ENCODE measurements around the gene CAD. TPM values are rescaled to one million over a fixed set of nuclear protein-coding genes. Genes with fewer than 3 reads are reported as not detected.

Gene CAD
- total RNA-seq, 1 donor from 2014 or later: 28.8 TPM

DNA sequence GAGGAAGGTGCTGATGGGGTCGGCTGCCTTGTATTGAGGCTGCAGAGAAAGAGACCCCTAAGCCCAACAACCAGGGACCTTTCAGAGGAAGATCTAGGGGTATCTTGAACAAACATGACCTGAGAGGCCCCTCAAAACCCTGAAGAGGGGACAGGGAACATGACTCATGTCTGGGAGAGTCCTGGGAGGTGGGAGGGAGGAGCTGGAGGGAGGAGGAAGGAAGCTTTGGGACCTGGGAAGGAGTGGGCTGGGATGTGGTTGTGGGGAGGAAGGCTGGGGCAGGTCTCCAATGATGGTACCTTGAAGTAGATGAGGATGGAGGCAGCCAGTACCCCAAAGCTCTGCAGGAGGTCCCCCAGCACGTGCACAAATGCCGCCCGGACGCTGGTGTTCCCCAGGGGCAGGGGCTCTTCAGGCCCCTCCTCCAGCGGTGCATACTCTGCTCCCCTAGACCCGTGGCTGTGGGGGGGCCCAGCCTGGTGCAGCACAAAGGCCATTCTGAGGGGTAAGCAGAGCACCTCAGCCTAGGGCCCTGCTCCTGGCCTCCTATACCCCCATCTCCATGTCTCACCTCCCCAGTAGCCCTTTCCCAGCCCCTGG, 39.8 kb downstream of the CAD start:
- intact Hi-C loops (cut with DNase I): no loop called here
- Histone ChIP-seq H3K4me3 (no peak overlapping the region), H3K4me1 (no peaks in the 10 kb centered on the region), H3K9me3 (no peaks in the 10 kb centered on the region), H3K27me3 (ENCODE audit: low read depth) (peaks cover 66% of the 10 kb centered on the region), H3K27ac (no peak overlapping the region), H3K36me3 (no peaks in the 10 kb centered on the region)
- ATAC-seq (no peak), DNase-seq (no peak)
- TF ChIP-seq, protein P1, sequence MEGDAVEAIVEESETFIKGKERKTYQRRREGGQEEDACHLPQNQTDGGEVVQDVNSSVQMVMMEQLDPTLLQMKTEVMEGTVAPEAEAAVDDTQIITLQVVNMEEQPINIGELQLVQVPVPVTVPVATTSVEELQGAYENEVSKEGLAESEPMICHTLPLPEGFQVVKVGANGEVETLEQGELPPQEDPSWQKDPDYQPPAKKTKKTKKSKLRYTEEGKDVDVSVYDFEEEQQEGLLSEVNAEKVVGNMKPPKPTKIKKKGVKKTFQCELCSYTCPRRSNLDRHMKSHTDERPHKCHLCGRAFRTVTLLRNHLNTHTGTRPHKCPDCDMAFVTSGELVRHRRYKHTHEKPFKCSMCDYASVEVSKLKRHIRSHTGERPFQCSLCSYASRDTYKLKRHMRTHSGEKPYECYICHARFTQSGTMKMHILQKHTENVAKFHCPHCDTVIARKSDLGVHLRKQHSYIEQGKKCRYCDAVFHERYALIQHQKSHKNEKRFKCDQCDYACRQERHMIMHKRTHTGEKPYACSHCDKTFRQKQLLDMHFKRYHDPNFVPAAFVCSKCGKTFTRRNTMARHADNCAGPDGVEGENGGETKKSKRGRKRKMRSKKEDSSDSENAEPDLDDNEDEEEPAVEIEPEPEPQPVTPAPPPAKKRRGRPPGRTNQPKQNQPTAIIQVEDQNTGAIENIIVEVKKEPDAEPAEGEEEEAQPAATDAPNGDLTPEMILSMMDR (IDR thresholded peaks at IDR 0.05): no peak

DNA sequence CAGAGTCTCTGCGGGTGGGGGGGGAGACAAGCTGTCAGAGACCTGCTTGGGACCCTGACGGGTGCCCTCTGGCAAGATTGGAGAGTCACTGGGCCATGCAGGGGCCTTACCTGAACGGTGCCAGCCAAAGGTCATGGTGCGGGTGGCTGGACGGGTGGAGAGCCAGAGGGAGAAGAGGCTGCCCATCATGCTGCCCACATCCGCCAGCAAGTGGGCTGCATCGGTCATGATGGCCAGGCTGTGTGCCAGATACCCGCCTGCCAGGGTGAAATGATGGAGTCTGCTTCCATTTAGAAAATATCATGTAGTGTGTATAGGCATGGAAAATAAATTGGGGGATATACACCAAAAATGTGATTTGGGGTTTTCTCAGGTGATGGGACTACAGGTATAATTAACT, 40.9 kb downstream of the CAD start:
- peaks cover 8% of the 10 kb centered on the region for H3K4me1 ChIP-seq
- DNase-seq: no peak
- TF ChIP-seq, protein P1 (IDR thresholded peaks at IDR 0.05): no peak
- H3K27me3 ChIP-seq (ENCODE audit: low read depth): peaks cover 68% of the 10 kb centered on the region
- ATAC-seq: no peak
- intact Hi-C loops (cut with DNase I): no loop called here
- no peaks in the 10 kb centered on the region for H3K9me3 ChIP-seq
- H3K4me3 ChIP-seq: no peak overlapping the region
- H3K36me3 ChIP-seq: no peaks in the 10 kb centered on the region
- no peak overlapping the region for H3K27ac ChIP-seq

DNA sequence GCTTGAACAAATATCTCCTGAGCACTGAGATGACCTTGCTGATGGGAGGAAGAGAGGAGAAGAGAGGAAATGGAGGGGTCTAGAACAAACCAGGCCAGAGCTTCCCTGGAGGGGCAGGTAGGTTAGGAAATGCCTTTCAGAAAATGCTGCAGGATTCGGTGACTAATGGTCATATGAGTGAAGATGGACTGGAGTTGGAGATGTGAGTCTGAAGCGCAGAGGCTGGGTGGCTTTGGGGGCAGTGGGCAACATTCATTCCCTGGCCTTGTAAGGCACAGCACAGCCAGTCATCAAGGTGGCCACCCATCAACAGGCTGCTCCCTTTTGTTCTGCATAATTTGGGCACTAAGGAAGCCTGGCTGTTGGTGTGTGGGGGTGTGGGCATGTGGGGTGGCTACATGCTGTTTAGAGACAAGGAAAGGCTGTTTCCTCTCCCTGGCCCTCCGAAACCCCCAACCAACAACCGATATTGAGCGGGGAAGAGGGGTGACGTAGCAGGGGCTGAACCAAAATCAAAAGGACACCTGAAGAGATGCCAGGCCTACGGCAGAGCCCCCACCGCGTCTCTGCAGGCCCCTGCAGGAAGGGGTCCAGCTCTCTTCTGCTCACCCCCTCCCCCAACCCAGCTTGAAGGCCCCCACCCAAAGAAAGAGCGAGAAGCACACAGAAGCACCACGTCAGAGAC, 44.2 kb downstream of the CAD start:
- H3K9me3 ChIP-seq: no peaks in the 10 kb centered on the region
- TF ChIP-seq, protein P1 (IDR thresholded peaks at IDR 0.05): no peak
- H3K4me1 ChIP-seq: peaks cover 32% of the 10 kb centered on the region
- H3K27ac ChIP-seq: no peak overlapping the region
- no peak for ATAC-seq
- intact Hi-C loops (cut with DNase I): no loop called here
- H3K36me3 ChIP-seq: no peaks in the 10 kb centered on the region
- no peak for DNase-seq
- peaks cover 98% of the 10 kb centered on the region for H3K27me3 ChIP-seq (ENCODE audit: low read depth)
- peak overlapping the region; percentile 58 for H3K4me3 ChIP-seq

DNA sequence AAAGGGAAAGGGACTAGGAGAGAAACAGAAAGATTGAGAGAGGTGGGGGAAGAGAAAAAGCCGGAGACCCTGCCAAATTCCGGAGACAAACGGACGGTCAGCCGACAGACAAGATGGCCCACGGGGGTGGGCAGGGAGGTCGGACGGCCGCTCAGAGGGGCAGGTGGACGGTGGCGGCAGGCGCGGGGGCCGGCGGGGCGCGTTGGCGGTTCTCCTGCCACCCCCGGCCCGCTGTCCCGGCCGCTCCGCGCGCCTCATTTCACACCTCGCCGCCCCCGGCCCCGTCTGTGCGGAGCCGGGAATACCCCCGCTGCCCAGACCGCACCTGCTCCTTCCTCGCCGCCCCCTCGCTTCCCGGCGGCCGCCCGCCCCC, 44.7 kb downstream of the CAD start:
- H3K4me3 ChIP-seq: peak overlapping the region; percentile 58

DNA sequence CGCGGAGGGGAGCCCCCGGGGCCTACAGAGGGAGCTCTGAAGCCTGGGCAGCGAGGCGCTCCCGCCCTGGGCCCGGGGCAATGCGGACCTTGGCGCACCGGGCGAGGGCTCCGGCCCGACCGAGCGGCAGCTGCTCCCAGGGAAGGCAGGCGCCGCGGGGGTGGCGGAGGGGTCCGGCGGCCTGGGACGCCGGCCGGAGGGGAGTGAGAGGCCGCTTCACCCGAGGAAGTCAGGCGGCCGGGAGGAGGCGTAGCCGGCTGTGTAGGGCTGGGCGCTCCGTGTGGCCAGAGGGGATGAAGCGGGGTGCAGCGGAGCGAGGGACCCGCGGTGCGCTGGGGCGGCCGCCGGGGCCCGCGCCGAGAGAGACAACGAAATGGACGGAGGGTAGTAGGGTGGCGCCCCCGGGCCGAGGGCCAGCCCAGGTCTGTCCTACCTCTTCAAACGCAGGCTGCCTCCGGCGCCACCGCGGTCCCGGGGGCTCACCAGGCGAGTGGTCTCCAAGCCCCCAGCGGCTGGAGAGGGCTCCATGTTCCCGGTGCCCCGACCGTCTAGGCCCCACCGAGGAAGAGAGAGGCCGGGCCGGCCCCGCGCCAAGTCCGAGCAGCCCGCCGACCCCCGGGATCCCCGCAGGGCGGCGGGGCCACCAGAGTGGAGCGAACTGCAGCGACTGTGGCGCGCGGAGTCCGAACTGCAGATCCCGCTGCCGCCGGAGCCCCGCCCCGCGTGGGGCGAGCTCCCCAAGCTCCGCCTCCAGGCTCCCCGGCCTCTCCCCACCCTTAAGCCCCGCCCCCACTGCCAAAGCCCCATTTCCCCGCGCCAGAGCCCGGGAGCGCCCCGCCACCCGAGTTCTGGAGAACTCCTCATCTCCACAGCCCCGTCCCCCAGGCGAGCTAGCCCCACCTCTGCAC, 45.5 kb downstream of the CAD start, which contains the start of gene SLC30A3:
TSS of gene SLC30A3 (minus strand) at position 669 of the 908 bp plus-strand sequence. CDS start at position 528, 141 bp downstream.
- ATAC-seq: peak; percentile 80 to 88
- H3K27ac ChIP-seq: no peak within 1 kb of the TSS
- no peaks in the 10 kb centered on the region for H3K9me3 ChIP-seq
- TF ChIP-seq, protein P1 (IDR thresholded peaks at IDR 0.05): no peak
- H3K4me3 ChIP-seq: peak within 1 kb of the TSS; percentile 58
- H3K36me3 ChIP-seq: no peaks in the 10 kb centered on the region
- peak; percentile 74 for DNase-seq
- H3K4me1 ChIP-seq: peaks cover 32% of the 10 kb centered on the region
- intact Hi-C loops (cut with DNase I): no loop called here
- peaks cover 90% of the 10 kb centered on the region for H3K27me3 ChIP-seq (ENCODE audit: low read depth)

More for the DNA sequence above, 44.7 kb downstream of the CAD start:
- DNase-seq: no peak
- TF ChIP-seq, protein P1 (IDR thresholded peaks at IDR 0.05): no peak
- intact Hi-C loops (cut with DNase I): no loop called here
- peaks cover 98% of the 10 kb centered on the region for H3K27me3 ChIP-seq (ENCODE audit: low read depth)
- H3K36me3 ChIP-seq: no peaks in the 10 kb centered on the region
- H3K4me1 ChIP-seq: peaks cover 32% of the 10 kb centered on the region
- ATAC-seq: no peak
- no peak overlapping the region for H3K27ac ChIP-seq
- no peaks in the 10 kb centered on the region for H3K9me3 ChIP-seq
